PC-3 (cell line): Measurements from ENCODE around the gene MYOCD. TPM values are rescaled to one million over a fixed set of nuclear protein-coding genes. Genes with fewer than 3 reads are reported as not detected.

Experiments used
- ATAC-seq: fragments of 200-7000 bp; cut with Tn5 transposase; 2 replicates; pipeline ENCODE4 v1.9.1; 2020; ENCODE audit warnings: mild to moderate bottlenecking, moderate library complexity
- BruUV-seq: library from RNA; stranded (reverse); fragments of 400-500 nt; replicated peaks from 2 replicates; lab custom pipeline; 2021; lab: Mats Ljungman, UMichigan
- CTCF ChIA-PET: fragments of 300-600 bp; sonication (Branson Sonifier 250); formaldehyde crosslinking; loops from one replicate; lab custom pipeline; 2022; ENCODE audit warnings: antibody characterized with exemption; lab: Charles Lee
- POLR2A ChIA-PET: fragments of 300-600 bp; sonication (Branson Sonifier 250); formaldehyde crosslinking; loops from one replicate; lab custom pipeline; 2022; ENCODE audit warnings: antibody characterized with exemption; ENCODE audit not compliant: unreplicated experiment; lab: Charles Lee
- DNase-seq: peaks from one replicate; pipeline ENCODE4 v3.0.0-alpha.2; 2015
- H2AFZ ChIP-seq: fragments of 300-600 bp; sonication (generic); 2 replicates; pipeline ENCODE4 v1.6.0; 2016; ENCODE audit warnings: antibody characterized with exemption, low read length
- H3F3A ChIP-seq: fragments of 300-600 bp; sonication (generic); one replicate; pipeline ENCODE4 v1.6.0; 2017; ENCODE audit warnings: antibody characterized with exemption, low read length, control low read depth, mild to moderate bottlenecking; ENCODE audit not compliant: unreplicated experiment
- H3K27ac ChIP-seq: fragments of 300-600 bp; sonication (generic); 2 replicates; pipeline ENCODE4 v1.5.1; 2016; ENCODE audit warnings: mild to moderate bottlenecking, low read length
- H3K27me3 ChIP-seq: fragments of 300-600 bp; sonication (generic); 2 replicates; pipeline ENCODE4 v1.6.1; 2016; ENCODE audit warnings: low read length, mixed read lengths
- H3K36me3 ChIP-seq: fragments of 300-600 bp; sonication (generic); 2 replicates; pipeline ENCODE4 v1.6.1; 2016; ENCODE audit warnings: low read depth, mixed run types, low read length, mixed read lengths
- H3K4me1 ChIP-seq: fragments of 300-600 bp; sonication (generic); 2 replicates; pipeline ENCODE4 v1.5.1; 2016; ENCODE audit warnings: low read length; ENCODE audit not compliant: insufficient read depth
- H3K4me2 ChIP-seq: fragments of 300-600 bp; sonication (generic); 2 replicates; pipeline ENCODE4 v1.6.0; 2016; ENCODE audit warnings: low read length
- H3K4me3 ChIP-seq: fragments of 300-600 bp; sonication (generic); 2 replicates; pipeline ENCODE4 v1.5.1; 2016; ENCODE audit warnings: mild to moderate bottlenecking, low read length, mixed read lengths
- H3K79me2 ChIP-seq: fragments of 300-600 bp; sonication (generic); 2 replicates; pipeline ENCODE4 v1.6.1; 2017; ENCODE audit warnings: low read length, mixed read lengths
- H3K9ac ChIP-seq: fragments of 300-600 bp; sonication (generic); 2 replicates; pipeline ENCODE4 v1.6.0; 2016; ENCODE audit warnings: mild to moderate bottlenecking, low read length
- H3K9me2 ChIP-seq: fragments of 300-600 bp; sonication (generic); replicated peaks from 2 replicates; pipeline ENCODE4 v1.6.1; 2016; ENCODE audit warnings: mixed run types, low read length, mixed read lengths
- H3K9me3 ChIP-seq: fragments of 300-600 bp; sonication (generic); 2 replicates; pipeline ENCODE4 v1.6.1; 2016; ENCODE audit warnings: low read length, mixed read lengths
- H4K20me1 ChIP-seq: fragments of 300-600 bp; sonication (generic); 2 replicates; pipeline ENCODE4 v1.6.1; 2016; ENCODE audit warnings: low read length, mixed read lengths
- EZH2 ChIP-seq: fragments of 300-600 bp; sonication (generic); IDR thresholded peaks from one replicate; pipeline ENCODE4 v1.6.1; 2017; ENCODE audit warnings: antibody characterized with exemption, mild to moderate bottlenecking, low read length; ENCODE audit not compliant: unreplicated experiment
- EZH2phosphoT487 ChIP-seq: fragments of 300-600 bp; sonication (generic); IDR thresholded peaks from 2 replicates; pipeline ENCODE4 v1.6.1; 2018; ENCODE audit warnings: mild to moderate bottlenecking, antibody characterized with exemption, low read length, borderline replicate concordance
- intact Hi-C: fragments of 100-400 bp; cut with micrococcal nuclease; formaldehyde crosslinking; loops from 2 replicates; pipeline ENCODE4 v1.9.0; 2023
- total RNA-seq: library from RNA; depleted of rRNA; stranded (reverse); fragments of >200 nt; gene quantifications from 2 replicates; pipeline ENCODE4 v1.2.3, GENCODE V29; 2014
- TF ChIP-seq, protein P1 (sequence below): fragments of 300-600 bp; sonication (generic); conservative IDR thresholded peaks from 2 replicates; pipeline ENCODE4 v1.5.1; 2017; ENCODE audit warnings: antibody characterized with exemption, low read depth, mild to moderate bottlenecking, low read length

MYOCD gene
- total RNA-seq, 1 experiment from 2014 or later = not detected

DNA sequence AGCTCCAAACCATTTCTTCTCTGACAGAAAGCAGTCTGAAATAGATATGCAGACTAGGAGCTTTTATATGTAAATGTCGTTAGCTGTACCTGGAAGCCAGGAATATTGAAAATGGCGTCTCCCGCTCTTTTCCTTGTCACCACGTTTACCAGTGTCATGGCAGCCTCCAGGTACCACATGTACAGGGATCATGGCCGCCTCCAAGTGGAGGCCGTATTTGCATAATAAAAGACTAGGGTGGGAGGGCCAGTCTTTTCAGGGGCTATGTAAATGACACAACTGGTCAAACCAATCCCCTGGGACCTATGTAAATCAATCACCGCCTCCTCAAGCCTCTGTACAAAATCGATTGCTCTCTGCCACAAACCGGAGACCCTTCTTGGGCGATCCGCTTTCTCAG, 54.3 kb downstream of the MYOCD start:
- Histone ChIP-seq H3K27me3 (peaks cover 6% of the 10 kb centered on the region), H4K20me1 (no peaks in the 10 kb centered on the region), H3K4me2 (no peak overlapping the region), H3K9ac (no peak overlapping the region), H2AFZ (no peak overlapping the region), H3K79me2 (no peaks in the 10 kb centered on the region), H3K36me3 (no peaks in the 10 kb centered on the region), H3F3A (no peaks in the 10 kb centered on the region), H3K4me1 (no peaks in the 10 kb centered on the region), H3K9me3 (no peaks in the 10 kb centered on the region), H3K27ac (no peak overlapping the region), H3K4me3 (no peak overlapping the region), H3K9me2 (no peaks in the 10 kb centered on the region)
- no peak for TF ChIP-seq EZH2phosphoT487
- no peak for TF ChIP-seq EZH2
- TF ChIP-seq, protein P1, sequence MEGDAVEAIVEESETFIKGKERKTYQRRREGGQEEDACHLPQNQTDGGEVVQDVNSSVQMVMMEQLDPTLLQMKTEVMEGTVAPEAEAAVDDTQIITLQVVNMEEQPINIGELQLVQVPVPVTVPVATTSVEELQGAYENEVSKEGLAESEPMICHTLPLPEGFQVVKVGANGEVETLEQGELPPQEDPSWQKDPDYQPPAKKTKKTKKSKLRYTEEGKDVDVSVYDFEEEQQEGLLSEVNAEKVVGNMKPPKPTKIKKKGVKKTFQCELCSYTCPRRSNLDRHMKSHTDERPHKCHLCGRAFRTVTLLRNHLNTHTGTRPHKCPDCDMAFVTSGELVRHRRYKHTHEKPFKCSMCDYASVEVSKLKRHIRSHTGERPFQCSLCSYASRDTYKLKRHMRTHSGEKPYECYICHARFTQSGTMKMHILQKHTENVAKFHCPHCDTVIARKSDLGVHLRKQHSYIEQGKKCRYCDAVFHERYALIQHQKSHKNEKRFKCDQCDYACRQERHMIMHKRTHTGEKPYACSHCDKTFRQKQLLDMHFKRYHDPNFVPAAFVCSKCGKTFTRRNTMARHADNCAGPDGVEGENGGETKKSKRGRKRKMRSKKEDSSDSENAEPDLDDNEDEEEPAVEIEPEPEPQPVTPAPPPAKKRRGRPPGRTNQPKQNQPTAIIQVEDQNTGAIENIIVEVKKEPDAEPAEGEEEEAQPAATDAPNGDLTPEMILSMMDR = no peak
- no TSS peak for BruUV-seq
- ChIA-PET POLR2A (no interaction called here), CTCF (no interaction called here)
- ATAC-seq (no peak), DNase-seq (no peak)
- intact Hi-C loops = no loop called here

DNA sequence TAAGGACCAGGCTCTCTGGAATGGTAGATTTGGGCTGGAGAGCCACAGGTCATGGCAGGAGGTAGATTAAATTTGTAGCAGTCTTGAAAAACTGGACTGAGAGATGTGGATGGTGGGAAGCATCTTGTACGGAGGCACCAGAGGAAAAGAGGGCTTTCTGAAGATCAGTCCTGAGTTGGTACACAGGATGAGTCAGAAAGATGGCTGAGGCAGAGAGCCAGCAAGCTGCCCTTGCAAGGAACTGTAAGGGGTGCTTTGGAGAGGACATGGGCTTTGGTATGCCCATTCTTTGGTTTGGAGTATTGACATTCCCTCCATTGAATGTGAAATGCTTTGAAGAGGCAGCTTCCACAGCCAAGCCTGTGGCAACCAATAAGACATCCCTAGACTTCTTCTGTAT, 55.9 kb downstream of the MYOCD start:
- no peaks in the 10 kb centered on the region for H3F3A ChIP-seq
- H3K9me2 ChIP-seq = no peaks in the 10 kb centered on the region
- H3K36me3 ChIP-seq = no peaks in the 10 kb centered on the region
- H4K20me1 ChIP-seq = no peaks in the 10 kb centered on the region
- CTCF ChIA-PET = no interaction called here
- no peak overlapping the region for H3K4me3 ChIP-seq
- no peak overlapping the region for H3K9ac ChIP-seq
- H3K9me3 ChIP-seq = no peaks in the 10 kb centered on the region
- ATAC-seq (no peak), DNase-seq (no peak)
- POLR2A ChIA-PET = no interaction called here
- no peaks in the 10 kb centered on the region for H3K79me2 ChIP-seq
- H3K27ac ChIP-seq = no peak overlapping the region
- no peak overlapping the region for H3K4me2 ChIP-seq
- intact Hi-C loops = no loop called here
- no peak for TF ChIP-seq EZH2phosphoT487
- TF ChIP-seq, protein P1 = no peak
- no peak for TF ChIP-seq EZH2
- no TSS peak for BruUV-seq
- no peaks in the 10 kb centered on the region for H3K4me1 ChIP-seq
- H2AFZ ChIP-seq = no peak overlapping the region
- H3K27me3 ChIP-seq = peaks cover 8% of the 10 kb centered on the region

GRCh38 chr17:12722282-12722681, 56.6 kb downstream of the MYOCD start:
- POLR2A ChIA-PET = no interaction called here
- Histone ChIP-seq H3K4me3 (no peak overlapping the region), H3K9me2 (no peaks in the 10 kb centered on the region), H3K9ac (no peak overlapping the region), H3K4me1 (no peaks in the 10 kb centered on the region), H3K79me2 (no peaks in the 10 kb centered on the region), H3K27ac (no peak overlapping the region), H4K20me1 (no peaks in the 10 kb centered on the region), H3K36me3 (no peaks in the 10 kb centered on the region), H3K9me3 (no peaks in the 10 kb centered on the region), H3K4me2 (no peak overlapping the region), H3F3A (no peaks in the 10 kb centered on the region), H2AFZ (no peak overlapping the region), H3K27me3 (peaks cover 9% of the 10 kb centered on the region)
- BruUV-seq = no TSS peak
- no peak for DNase-seq
- ATAC-seq = no peak
- intact Hi-C loops = no loop called here
- no peak for TF ChIP-seq EZH2
- no peak for TF ChIP-seq EZH2phosphoT487
- TF ChIP-seq, protein P1 = no peak
- CTCF ChIA-PET = no interaction called here
